IMR-90 (cell line): Measurements from ENCODE around the gene SLC12A8. TPM values are rescaled to one million over a fixed set of nuclear protein-coding genes. Genes with fewer than 3 reads are reported as not detected.

Experiments
- ATAC-seq: fragments of 200-7000 bp; cut with Tn5 transposase; 2 replicates; pipeline ENCODE4 v1.9.1; 2020; ENCODE audit warnings: low read depth, mild to moderate bottlenecking, moderate library complexity
- BruUV-seq: library from RNA; stranded (reverse); fragments of 400-500 nt; replicated peaks from 2 replicates; lab custom pipeline; 2021; lab: Mats Ljungman, UMichigan
- CTCF ChIA-PET: fragments of 300-600 bp; formaldehyde crosslinking; extraction: SDS; loops from one replicate; lab custom pipeline; 2021; ENCODE audit warnings: antibody characterized with exemption; lab: Yijun Ruan, JAX
- POLR2A ChIA-PET: fragments of 300-600 bp; sonication (Branson Sonifier 250); formaldehyde crosslinking; loops from one replicate; lab custom pipeline; 2022; ENCODE audit warnings: antibody characterized with exemption; ENCODE audit not compliant: unreplicated experiment; lab: Charles Lee
- DNase-seq: peaks from one replicate; pipeline ENCODE4 v3.0.0; 2013
- H2AFZ ChIP-seq: replicated peaks from 2 replicates; pipeline ENCODE3; 2013; ENCODE audit warnings: low read length, mild to moderate bottlenecking; ENCODE audit not compliant: poor library complexity
- H2AK5ac ChIP-seq: 2 replicates; pipeline ENCODE4 v1.6.1; 2013; ENCODE audit warnings: low read depth, low read length, inconsistent platforms
- H2AK9ac ChIP-seq: replicated peaks from 2 replicates; pipeline ENCODE3; 2013; ENCODE audit warnings: mild to moderate bottlenecking, low read depth, low read length, moderate library complexity; ENCODE audit not compliant: poor library complexity
- H2BK120ac ChIP-seq: 2 replicates; pipeline ENCODE4 v1.6.1; 2013; ENCODE audit warnings: low read depth, low read length, inconsistent platforms
- H2BK15ac ChIP-seq: 3 replicates; pipeline ENCODE4 v1.6.1; 2013; ENCODE audit warnings: low read depth, low read length, inconsistent platforms
- H2BK20ac ChIP-seq: 2 replicates; pipeline ENCODE4 v1.6.1; 2013; ENCODE audit warnings: low read depth, mild to moderate bottlenecking, inconsistent platforms, low read length, moderate library complexity
- H2BK5ac ChIP-seq: 2 replicates; pipeline ENCODE4 v1.6.1; 2013; ENCODE audit warnings: mild to moderate bottlenecking, low read depth, low read length, inconsistent platforms; ENCODE audit not compliant: poor library complexity, severe bottlenecking
- H3K14ac ChIP-seq: replicated peaks from 2 replicates; pipeline ENCODE4 v1.6.1; 2013; ENCODE audit warnings: low read depth, low read length, inconsistent platforms
- H3K18ac ChIP-seq: 2 replicates; pipeline ENCODE4 v1.6.1; 2013; ENCODE audit warnings: low read depth, low read length, control low read depth
- H3K23ac ChIP-seq: 2 replicates; pipeline ENCODE4 v1.6.1; 2013; ENCODE audit warnings: low read depth, low read length, inconsistent platforms
- H3K27ac ChIP-seq: 2 replicates; pipeline ENCODE4 v1.5.1; 2013; ENCODE audit warnings: mild to moderate bottlenecking, control low read depth, low read length; ENCODE audit not compliant: insufficient read depth
- H3K27me3 ChIP-seq: 2 replicates; pipeline ENCODE4 v1.6.1; 2013; ENCODE audit warnings: low read length; ENCODE audit not compliant: control insufficient read depth, insufficient read depth
- H3K36me3 ChIP-seq: 2 replicates; pipeline ENCODE4 v1.6.1; 2013; ENCODE audit warnings: low read length, mixed read lengths; ENCODE audit not compliant: control insufficient read depth, insufficient read depth
- H3K4ac ChIP-seq: 2 replicates; pipeline ENCODE4 v1.6.1; 2013; ENCODE audit warnings: low read depth, low read length, inconsistent platforms
- H3K4me1 ChIP-seq: 2 replicates; pipeline ENCODE4 v1.6.1; 2013; ENCODE audit warnings: low read length, mixed read lengths; ENCODE audit not compliant: control insufficient read depth, insufficient read depth
- H3K4me2 ChIP-seq: 2 replicates; pipeline ENCODE4 v1.6.1; 2013; ENCODE audit warnings: low read depth, mild to moderate bottlenecking, control low read depth, low read length, moderate library complexity
- H3K4me3 ChIP-seq: 2 replicates; pipeline ENCODE4 v1.5.1; 2013; ENCODE audit warnings: low read depth, mild to moderate bottlenecking, control low read depth, low read length, moderate library complexity; ENCODE audit not compliant: insufficient read depth
- H3K56ac ChIP-seq: 2 replicates; pipeline ENCODE4 v1.6.1; 2013; ENCODE audit warnings: low read length, inconsistent platforms; ENCODE audit not compliant: insufficient read depth; ENCODE audit errors: extremely low read depth
- H3K79me1 ChIP-seq, 2 experiments: 2 replicates each; pipeline ENCODE4 v1.6.1; 2013; ENCODE audit warnings: low read length in 2 of 2, inconsistent platforms in 1 of 2, low read depth in 1 of 2
- H3K9ac ChIP-seq: 2 replicates; pipeline ENCODE4 v1.6.1; 2013; ENCODE audit warnings: low read depth, low read length, control low read depth
- H3K9me1 ChIP-seq: 2 replicates; pipeline ENCODE4 v1.6.1; 2013; ENCODE audit warnings: low read length, inconsistent platforms; ENCODE audit not compliant: insufficient read depth
- H3K9me3 ChIP-seq: 2 replicates; pipeline ENCODE4 v1.6.1; 2013; ENCODE audit warnings: low read length; ENCODE audit not compliant: control insufficient read depth, insufficient read depth
- H4K20me1 ChIP-seq: 2 replicates; pipeline ENCODE4 v1.6.1; 2013; ENCODE audit warnings: low read length, inconsistent platforms; ENCODE audit not compliant: insufficient read depth
- H4K5ac ChIP-seq: 2 replicates; pipeline ENCODE4 v1.6.1; 2013; ENCODE audit warnings: mild to moderate bottlenecking, low read depth, low read length, control low read depth
- H4K8ac ChIP-seq, 2 experiments: 2 replicates each; pipeline ENCODE4 v1.6.1; 2013; ENCODE audit warnings: low read depth in 2 of 2, low read length in 2 of 2, control low read depth in 1 of 2, inconsistent platforms in 1 of 2
- H4K91ac ChIP-seq: 2 replicates; pipeline ENCODE4 v1.6.1; 2013; ENCODE audit warnings: low read depth, low read length, inconsistent platforms; ENCODE audit not compliant: insufficient read depth
- CEBPB ChIP-seq: IDR thresholded peaks from 2 replicates; pipeline ENCODE4 v1.6.1; 2012; ENCODE audit warnings: low read depth, low read length, improper control_type of control experiment
- MAZ ChIP-seq: IDR thresholded peaks from 2 replicates; pipeline ENCODE4 v1.6.1; 2012; ENCODE audit warnings: low read depth, mild to moderate bottlenecking, low read length, improper control_type of control experiment, moderate library complexity, borderline replicate concordance
- RFX5 ChIP-seq: IDR thresholded peaks from 2 replicates; pipeline ENCODE4 v1.8.0; 2012; ENCODE audit warnings: low read depth, mild to moderate bottlenecking, low read length, moderate library complexity
- SMC3 ChIP-seq: fragments of 150-350 bp; IDR thresholded peaks from 2 replicates; pipeline ENCODE4 v1.6.1; 2016; ENCODE audit warnings: low read depth, mild to moderate bottlenecking, antibody characterized with exemption, low read length, moderate library complexity
- WGBS, 2 experiments: methylation state at CpG; one replicate each; pipeline versions ENCODE4 v1.1.5 to v1.1.7; 2013; ENCODE audit warnings: missing lambda C conversion rate in 2 of 2; ENCODE audit not compliant: insufficient read length in 1 of 2; ENCODE audit errors: extremely low coverage in 2 of 2; 5-methylcytosine and 5-hydroxymethylcytosine counted together
- dilution Hi-C: fragments of 300-500 bp; cut with HindIII; formaldehyde crosslinking; loops from one replicate; pipeline ENCODE4 v1.14.3; 2018; ENCODE audit warnings: low sequenced_read_pairs; ENCODE audit not compliant: unreplicated experiment
- in situ Hi-C: fragments of 300-500 bp; cut with MboI; formaldehyde crosslinking; loops from 3 replicates; pipeline ENCODE4 v1.14.3; 2019; ENCODE audit warnings: low sequenced_read_pairs, inconsistent platforms, mixed read lengths
- intact Hi-C: fragments of 100-400 bp; cut with micrococcal nuclease; formaldehyde crosslinking; loops from 2 replicates; pipeline ENCODE4 v1.10.0; 2022
- polyA plus RNA-seq, 3 experiments: library from polyadenylated mRNA; depleted of rRNA; stranded (reverse); fragments of >200 nt; gene quantifications; 2 replicates each; pipeline ENCODE4 v1.2.3, GENCODE V29; 2012; ENCODE audit warnings: low replicate concordance in 1 of 3
- total RNA-seq: library from RNA; depleted of rRNA; stranded (reverse); fragments of >200 nt; gene quantifications from 2 replicates; pipeline ENCODE4 v1.2.3, GENCODE V29; 2012

SLC12A8 gene
- total and polyA plus RNA-seq, 2 of the 4 experiments (the other 2 are of a cell fraction) = 2.2 to 4.3 TPM

DNA sequence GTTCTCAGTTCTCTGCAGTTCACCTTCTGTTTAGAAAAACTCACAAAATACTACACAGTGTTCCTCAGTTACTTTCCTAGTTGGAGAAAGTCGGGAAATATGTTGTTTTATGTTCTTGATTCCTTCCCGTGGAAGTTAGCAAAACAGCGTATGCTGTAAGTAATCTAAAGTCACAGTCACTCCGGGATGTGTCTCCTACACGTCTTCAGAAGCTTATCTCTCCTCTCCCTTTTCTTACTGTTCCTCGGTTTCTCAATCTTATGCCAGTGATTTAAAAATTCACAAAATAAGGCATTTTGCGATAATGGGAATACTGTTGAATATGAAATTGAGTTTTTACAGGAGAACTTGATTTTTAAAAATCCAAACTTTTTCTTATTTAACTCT is 158.5 kb downstream of the SLC12A8 start:
- Histone ChIP-seq H2AK9ac (peak overlapping the region; percentile 80), H3K9me3 (no peaks in the 10 kb centered on the region), H3K9ac (peak overlapping the region; percentile 94), H4K91ac (peak overlapping the region; percentile 77; the same call in 1 of the 2 replicates), H3K4ac (peak overlapping the region; percentile 53), H4K8ac (peak overlapping the region; percentile 37 to 59; a peak in 3 of 4 replicates), H4K20me1 (peaks cover 50% of the 10 kb centered on the region), H3K36me3 (peaks cover 16% of the 10 kb centered on the region; the same call in 1 of the 2 replicates), H3K4me2 (peak overlapping the region; percentile 95), H2BK20ac (peak overlapping the region; percentile 60; the same call in 1 of the 2 replicates), H2BK5ac (peak overlapping the region; percentile 95), H3K4me1 (peaks cover 26% of the 10 kb centered on the region), H3K56ac (peak overlapping the region; percentile 86; the same call in 1 of the 2 replicates), H3K27ac (peak overlapping the region; percentile 94; the same call in 1 of the 2 replicates), H3K9me1 (peaks cover 33% of the 10 kb centered on the region), H2BK120ac (peak overlapping the region; percentile 62), H4K5ac (peak overlapping the region; percentile 44; the same call in 1 of the 2 replicates), H2AK5ac (peak overlapping the region; percentile 62; the same call in 1 of the 2 replicates), H3K79me1 (peaks cover 25 to 56% of the 10 kb centered on the region in 2 experiments), H2BK15ac (peak overlapping the region; percentile 78; the same call in 1 of the 3 replicates), H3K18ac (peak overlapping the region; percentile 91), H3K14ac (peak overlapping the region; percentile 71), H3K4me3 (peak overlapping the region; percentile 96), H2AFZ (no peak overlapping the region), H3K27me3 (no peaks in the 10 kb centered on the region), H3K23ac (peak overlapping the region; percentile 44)
- in situ Hi-C loops (no loop called here), dilution Hi-C loops (no loop called here), intact Hi-C loops (loop anchor here (1.0 to 5.0 kb wide), 6 partner anchors 73 to 533 kb away; partner anchors contain the start of gene ZNF148)
- no peak for TF ChIP-seq MAZ
- no peak for TF ChIP-seq RFX5
- no peak for TF ChIP-seq SMC3
- no peak for TF ChIP-seq CEBPB
- CTCF ChIA-PET = interaction anchor here (0.8 kb wide), 1 partner anchor 53 kb away, joined by 3 read pairs; no protein-coding TSS in a partner anchor
- no TSS peak for BruUV-seq
- DNase-seq = peak; percentile 20
- no peak for ATAC-seq
- POLR2A ChIA-PET = interaction anchor here (0.6 kb wide), 1 partner anchor 9 kb away, joined by 3 read pairs; no protein-coding TSS in a partner anchor
- no CpG with 5 or more reads among the region's 7 CpGs for WGBS, 2 experiments
